Measurements from ENCODE around the gene USP6NL. TPM values are rescaled to one million over a fixed set of nuclear protein-coding genes. Genes with fewer than 3 reads are reported as not detected.

The USP6NL gene
- total RNA-seq, 1 donor from 2014 or later, result 35.1 TPM

Other genes starting within 250 kb of the USP6NL start
- 1.6 TPM for gene ECHDC3, start 130.7 kb upstream of the USP6NL start, total RNA-seq
- 0.41 TPM for gene PROSER2, start 211.7 kb upstream of the USP6NL start, total RNA-seq

Measured in frontal cortex (tissue), 1 donor.